H1 (cell line): Measurements from ENCODE around the gene SEC23IP. TPM values are rescaled to one million over a fixed set of nuclear protein-coding genes. Genes with fewer than 3 reads are reported as not detected.

ENCODE experiments used
- CTBP2 ChIP-seq: IDR thresholded peaks from 2 replicates; pipeline ENCODE4 v1.7.0; 2011; ENCODE audit warnings: borderline replicate concordance, mild to moderate bottlenecking, moderate library complexity, mixed read lengths, low read length; ENCODE audit not compliant: insufficient read depth, insufficient read length
- E2F6 ChIP-seq: IDR thresholded peaks from 2 replicates; pipeline ENCODE4 v1.6.1; 2012; ENCODE audit warnings: inconsistent platforms
- EGR1 ChIP-seq: IDR thresholded peaks from 2 replicates; pipeline ENCODE4 v1.6.1; 2011; ENCODE audit warnings: low read depth, low read length, borderline replicate concordance
- RBBP5 ChIP-seq: IDR thresholded peaks from 2 replicates; pipeline ENCODE4 v1.7.1; 2012; ENCODE audit warnings: low read depth, mild to moderate bottlenecking, inconsistent platforms, low read length, moderate library complexity, borderline replicate concordance
- SRF ChIP-seq: IDR thresholded peaks from 2 replicates; pipeline ENCODE4 v1.6.1; 2011; ENCODE audit warnings: mild to moderate bottlenecking, low read depth, low read length, moderate library complexity
- USF2 ChIP-seq: IDR thresholded peaks from 2 replicates; pipeline ENCODE4 v1.6.1; 2011; ENCODE audit warnings: low read length, improper control_type of control experiment
- polyA plus RNA-seq, 7 experiments: library from polyadenylated mRNA; depleted of rRNA in 3 of 7; stranded (reverse) in 5 of 7; unstranded in 2 of 7; fragments of >200 nt in 5 of 7; fragments of 200-250 nt in 2 of 7; gene quantifications; 1 replicate in 5 of 7; 2 replicates in 1 of 7; 4 replicates in 1 of 7; pipeline versions ENCODE4 v1.2.1 to v1.2.3, GENCODE V29; 2011 to 2013; ENCODE audit warnings: missing spikeins in 2 of 7, mixed read lengths in 2 of 7
- total RNA-seq: library from RNA; stranded (reverse); fragmentation: NEBNext Ultra II Directional; extraction: Animal tissue kit (Norgen Biotek cat#: 25700); gene quantifications from 2 replicates; pipeline ENCODE4 v1.2.1, GENCODE V29; 2021

Gene SEC23IP
- total and polyA plus RNA-seq, 2 of the 8 experiments (the other 6 are each of a cell fraction or from before 2014, with no cell fraction given): 29.0 to 105 TPM

GRCh38 chr10:119988333-119988732, 95.8 kb downstream of the SEC23IP start (continued):
- no peak for TF ChIP-seq EGR1
- no peak for TF ChIP-seq USF2
- no peak for TF ChIP-seq E2F6
- TF ChIP-seq CTBP2: no peak
- TF ChIP-seq SRF: no peak
- TF ChIP-seq RBBP5: no peak
